22Rv1 (cell line): ENCODE data around the gene MTG2.

Experiments used
- ZFX ChIP-seq: fragments of 450-650 bp; IDR thresholded peaks from 2 replicates; pipeline ENCODE4 v1.6.1; 2017; ENCODE audit warnings: antibody characterized with exemption, borderline replicate concordance
- TF ChIP-seq, protein P1 (sequence below): fragments of 450-650 bp; IDR thresholded peaks from 2 replicates; pipeline ENCODE4 v1.5.1; 2017; ENCODE audit warnings: mild to moderate bottlenecking

DNA sequence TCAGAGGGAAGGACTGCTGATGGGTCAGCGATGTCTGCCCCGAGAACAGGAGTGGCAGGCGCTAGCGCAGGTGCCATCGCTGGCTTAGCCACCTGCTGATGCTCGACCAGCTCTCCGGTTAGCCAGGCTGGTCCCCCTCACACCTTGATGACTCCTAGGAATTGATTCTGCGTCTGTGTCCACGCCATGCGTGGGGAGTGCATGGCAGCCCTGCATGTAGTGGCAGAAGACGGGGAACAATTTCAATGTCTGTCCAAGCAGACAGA, 32.6 kb upstream of the MTG2 start:
- TF ChIP-seq, protein P1, sequence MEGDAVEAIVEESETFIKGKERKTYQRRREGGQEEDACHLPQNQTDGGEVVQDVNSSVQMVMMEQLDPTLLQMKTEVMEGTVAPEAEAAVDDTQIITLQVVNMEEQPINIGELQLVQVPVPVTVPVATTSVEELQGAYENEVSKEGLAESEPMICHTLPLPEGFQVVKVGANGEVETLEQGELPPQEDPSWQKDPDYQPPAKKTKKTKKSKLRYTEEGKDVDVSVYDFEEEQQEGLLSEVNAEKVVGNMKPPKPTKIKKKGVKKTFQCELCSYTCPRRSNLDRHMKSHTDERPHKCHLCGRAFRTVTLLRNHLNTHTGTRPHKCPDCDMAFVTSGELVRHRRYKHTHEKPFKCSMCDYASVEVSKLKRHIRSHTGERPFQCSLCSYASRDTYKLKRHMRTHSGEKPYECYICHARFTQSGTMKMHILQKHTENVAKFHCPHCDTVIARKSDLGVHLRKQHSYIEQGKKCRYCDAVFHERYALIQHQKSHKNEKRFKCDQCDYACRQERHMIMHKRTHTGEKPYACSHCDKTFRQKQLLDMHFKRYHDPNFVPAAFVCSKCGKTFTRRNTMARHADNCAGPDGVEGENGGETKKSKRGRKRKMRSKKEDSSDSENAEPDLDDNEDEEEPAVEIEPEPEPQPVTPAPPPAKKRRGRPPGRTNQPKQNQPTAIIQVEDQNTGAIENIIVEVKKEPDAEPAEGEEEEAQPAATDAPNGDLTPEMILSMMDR = no peak
- TF ChIP-seq ZFX = no peak
